SK-N-SH (cell line): ENCODE measurements around the gene APOO. TPM values are rescaled to one million over a fixed set of nuclear protein-coding genes. Genes with fewer than 3 reads are reported as not detected.

Experiments used
- CTCF ChIA-PET: fragments of 300-600, 350-600 bp; formaldehyde crosslinking; extraction: SDS; loops from one replicate; lab custom pipeline; 2021; lab: Yijun Ruan, JAX
- POLR2A ChIA-PET: fragments of 350-600 bp; sonication (Branson Sonifier 250); formaldehyde crosslinking; extraction: SDS; loops from one replicate; lab custom pipeline; 2020; ENCODE audit warnings: antibody characterized with exemption, inconsistent platforms; lab: Yijun Ruan, JAX
- DNase-seq: peaks from one replicate; pipeline ENCODE4 v3.0.0; 2012
- H2AFZ ChIP-seq: fragments of 200-600 bp; sonication (generic); 2 replicates; pipeline ENCODE4 v1.8.1; 2016; ENCODE audit warnings: antibody characterized with exemption, mild to moderate bottlenecking, low read depth
- H3F3A ChIP-seq: fragments of 200-600 bp; sonication (generic); replicated peaks from 2 replicates; pipeline ENCODE3; 2016; ENCODE audit warnings: antibody characterized with exemption, mild to moderate bottlenecking; ENCODE audit not compliant: insufficient read depth
- H3K27ac ChIP-seq, 2 experiments: fragments of 200-500 bp in 1 of 2; fragments of 200-600 bp in 1 of 2; sonication (Bioruptor generic) in 1 of 2; sonication (generic), shearing (Covaris generic) in 1 of 2; 2 replicates each; pipeline versions ENCODE4 v1.5.1 to v1.6.1; 2014 to 2016; ENCODE audit warnings: low read depth in 2 of 2, inconsistent platforms in 1 of 2, low read length in 1 of 2, mild to moderate bottlenecking in 1 of 2, mixed read lengths in 1 of 2
- H3K27me3 ChIP-seq: fragments of 200-600 bp; sonication (generic), shearing (Covaris generic); 2 replicates; pipeline ENCODE4 v1.6.1; 2016; ENCODE audit warnings: mixed run types; ENCODE audit not compliant: insufficient read depth
- H3K36me3 ChIP-seq, 2 experiments: fragments of 200-500 bp in 1 of 2; fragments of 200-600 bp in 1 of 2; sonication (Bioruptor generic) in 1 of 2; sonication (generic) in 1 of 2; replicated peaks in 1 of 2; 2 replicates each; pipeline versions ENCODE3 to v1.5.1; 2014 to 2016; ENCODE audit warnings: low read length in 1 of 2, mild to moderate bottlenecking in 1 of 2; ENCODE audit not compliant: insufficient read depth in 2 of 2, control insufficient read depth in 1 of 2
- H3K4me1 ChIP-seq, 2 experiments: fragments of 200-500 bp in 1 of 2; fragments of 200-600 bp in 1 of 2; sonication (Bioruptor generic) in 1 of 2; sonication (generic), shearing (Covaris generic) in 1 of 2; 2 replicates each; pipeline versions ENCODE4 v1.5.1 to v1.6.1; 2014 to 2016; ENCODE audit warnings: low read depth in 1 of 2, low read length in 1 of 2, mixed run types in 1 of 2; ENCODE audit not compliant: insufficient read depth in 2 of 2, control insufficient read depth in 1 of 2
- H3K4me2 ChIP-seq: fragments of 200-600 bp; sonication (generic), shearing (Covaris generic); 2 replicates; pipeline ENCODE4 v1.6.1; 2017; ENCODE audit warnings: mixed run types
- H3K4me3 ChIP-seq, 2 experiments: fragments of 200-500 bp in 1 of 2; fragments of 200-600 bp in 1 of 2; sonication (Bioruptor generic) in 1 of 2; sonication (generic), shearing (Covaris generic) in 1 of 2; 2 replicates each; pipeline versions ENCODE4 v1.5.1 to v1.8.1; 2014 to 2016; ENCODE audit warnings: low read depth in 2 of 2, inconsistent platforms in 1 of 2, low read length in 1 of 2, mild to moderate bottlenecking in 1 of 2, mixed read lengths in 1 of 2, moderate library complexity in 1 of 2
- H3K79me2 ChIP-seq: fragments of 200-600 bp; sonication (generic); 2 replicates; pipeline ENCODE4 v1.8.1; 2017; ENCODE audit warnings: mild to moderate bottlenecking; ENCODE audit not compliant: insufficient read depth
- H3K9ac ChIP-seq: fragments of 200-600 bp; sonication (generic); 2 replicates; pipeline ENCODE4 v1.6.1; 2017; ENCODE audit warnings: mixed run types
- H3K9me2 ChIP-seq: fragments of 200-600 bp; sonication (generic); 2 replicates; pipeline ENCODE4 v1.6.1; 2017; ENCODE audit warnings: mixed run types
- H3K9me3 ChIP-seq: fragments of 200-600 bp; sonication (generic); 2 replicates; pipeline ENCODE4 v1.6.1; 2017; ENCODE audit warnings: mixed run types, mild to moderate bottlenecking, moderate library complexity
- H4K20me1 ChIP-seq: fragments of 200-600 bp; sonication (generic); 2 replicates; pipeline ENCODE4 v1.6.1; 2017; ENCODE audit warnings: mild to moderate bottlenecking, mixed run types; ENCODE audit not compliant: insufficient read depth
- ELF1 ChIP-seq: IDR thresholded peaks from 2 replicates; pipeline ENCODE4 v1.4.0; 2012
- EZH2phosphoT487 ChIP-seq: fragments of 200-600 bp; sonication (generic); IDR thresholded peaks from 2 replicates; pipeline ENCODE4 v1.6.1; 2017; ENCODE audit warnings: low read depth, mixed run types, mild to moderate bottlenecking, antibody characterized with exemption, moderate library complexity, borderline replicate concordance
- FOSL2 ChIP-seq: IDR thresholded peaks from 2 replicates; pipeline ENCODE4 v1.4.0; 2012; ENCODE audit warnings: low read depth, mild to moderate bottlenecking, moderate library complexity, borderline replicate concordance
- FOXM1 ChIP-seq: IDR thresholded peaks from 2 replicates; pipeline ENCODE4 v1.4.0; 2012; ENCODE audit warnings: low read depth, mild to moderate bottlenecking
- GABPA ChIP-seq: IDR thresholded peaks from 2 replicates; pipeline ENCODE4 v1.4.0; 2012; ENCODE audit warnings: low read depth, mild to moderate bottlenecking
- GATA2 ChIP-seq: sonication (generic); formaldehyde crosslinking; IDR thresholded peaks from 2 replicates; pipeline ENCODE4 v1.5.0; 2020; ENCODE audit warnings: mild to moderate bottlenecking, missing genetic modification reagents
- MAX ChIP-seq: IDR thresholded peaks from 2 replicates; pipeline ENCODE4 v1.4.0; 2012; ENCODE audit warnings: low read depth
- MEF2A ChIP-seq: IDR thresholded peaks from 2 replicates; pipeline ENCODE4 v1.4.0; 2012; ENCODE audit warnings: low read depth, borderline replicate concordance
- MXI1 ChIP-seq: IDR thresholded peaks from 2 replicates; pipeline ENCODE4 v1.6.1; 2012; ENCODE audit warnings: mild to moderate bottlenecking, low read depth, low read length, improper control_type of control experiment
- NFIC ChIP-seq: IDR thresholded peaks from 2 replicates; pipeline ENCODE4 v1.4.0; 2012; ENCODE audit warnings: borderline replicate concordance
- NRF1 ChIP-seq: IDR thresholded peaks from 2 replicates; pipeline ENCODE4 v1.6.1; 2012; ENCODE audit warnings: low read depth, mild to moderate bottlenecking, low read length
- POLR2AphosphoS5 ChIP-seq: IDR thresholded peaks from 2 replicates; pipeline ENCODE4 v1.6.1; 2012; ENCODE audit warnings: low read depth, low read length
- RAD21 ChIP-seq: IDR thresholded peaks from 2 replicates; pipeline ENCODE4 v1.6.1; 2012; ENCODE audit warnings: mild to moderate bottlenecking, low read length
- RCOR1 ChIP-seq: fragments of 150-350 bp; IDR thresholded peaks from 2 replicates; pipeline ENCODE4 v1.6.1; 2017; ENCODE audit warnings: antibody characterized with exemption, low read length
- RFX5 ChIP-seq: IDR thresholded peaks from 2 replicates; pipeline ENCODE4 v1.6.1; 2012; ENCODE audit warnings: mild to moderate bottlenecking, improper control_type of control experiment, low read length
- SIN3A ChIP-seq: IDR thresholded peaks from 2 replicates; pipeline ENCODE4 v1.6.1; 2012; ENCODE audit warnings: low read depth, mild to moderate bottlenecking, low read length, moderate library complexity, borderline replicate concordance
- TCF12 ChIP-seq: IDR thresholded peaks from 2 replicates; pipeline ENCODE4 v1.4.0; 2012
- WGBS: methylation state at CpG from one replicate; pipeline ENCODE4 v1.1.6; 2017; ENCODE audit warnings: low lambda C conversion rate; 5-methylcytosine and 5-hydroxymethylcytosine counted together
- polyA plus RNA-seq, 3 experiments: library from polyadenylated mRNA; depleted of rRNA; stranded (reverse); fragments of >200 nt; gene quantifications; 2 replicates each; pipeline ENCODE4 v1.2.3, GENCODE V29; 2012
- TF ChIP-seq, protein P1 (sequence below): IDR thresholded peaks from 2 replicates; pipeline ENCODE4 v1.6.1; 2012; ENCODE audit warnings: mild to moderate bottlenecking, low read depth, low read length, moderate library complexity
- TF ChIP-seq, protein P2 (sequence below): fragments of 200-600 bp; sonication (generic); IDR thresholded peaks from 2 replicates; pipeline ENCODE4 v1.6.1; 2017; ENCODE audit warnings: antibody characterized with exemption, mild to moderate bottlenecking, moderate library complexity

APOO gene
- polyA plus RNA-seq, 1 of the 3 experiments (the other 2 are of a cell fraction) = 22.0 TPM

- Histone ChIP-seq H3K9ac (no peak overlapping the region), H4K20me1 (0 out of 2 replicates have a peak, but pooled peaks cover 5% of the 10 kb centered on the region), H3K27ac (no peak overlapping the region), H2AFZ (no peak overlapping the region), H3K79me2 (peaks cover 11% of the 10 kb centered on the region), H3K9me3 (no peaks in the 10 kb centered on the region), H3K4me3 (no peak overlapping the region)
- ChIA-PET POLR2A (no interaction called here), CTCF (interaction anchor here (1.0 kb wide), 1 partner anchor 113 kb away, joined by 6 read pairs; no protein-coding TSS in a partner anchor)
- DNase-seq = no peak
- TF ChIP-seq EZH2phosphoT487 (no peak), MXI1 (no peak), FOXM1 (no peak), GATA2 (no peak), RCOR1 (no peak), POLR2AphosphoS5 (no peak), MAX (no peak)
- TF ChIP-seq, all 33 proteins: peak for 0
- Histone ChIP-seq H3K36me3 (peaks cover 0 to 10% of the 10 kb centered on the region in 2 experiments), H3F3A (peaks cover 8% of the 10 kb centered on the region), H3K4me2 (no peak overlapping the region), H3K9me2 (no peaks in the 10 kb centered on the region), H3K4me1 (no peaks in the 10 kb centered on the region; a peak in 1 of 4 replicates), H3K27me3 (no peaks in the 10 kb centered on the region; the same call in 1 of the 2 replicates)
Measured at GRCh38 chrX:23788521-23788920, 119.2 kb downstream of the APOO start.

- ChIA-PET POLR2A (interaction anchor here (0.7 kb wide), 1 partner anchor 45 kb away, joined by 3 read pairs; no protein-coding TSS in a partner anchor), CTCF (interaction anchor here (0.9 kb wide), 1 partner anchor 114 kb away, joined by 3 read pairs; no protein-coding TSS in a partner anchor)
- 66% methylated on average over 2 of the region's 2 CpGs for WGBS
- Histone ChIP-seq H3K27ac (no peak overlapping the region; a peak in 1 of 4 replicates), H3K27me3 (no peaks in the 10 kb centered on the region; the same call in 1 of the 2 replicates), H3K4me2 (no peak overlapping the region), H3K9me2 (no peaks in the 10 kb centered on the region), H2AFZ (no peak overlapping the region), H3K4me1 (no peaks in the 10 kb centered on the region; a peak in 1 of 4 replicates), H3K9ac (no peak overlapping the region), H4K20me1 (0 out of 2 replicates have a peak, but pooled peaks cover 5% of the 10 kb centered on the region), H3K36me3 (peaks cover 0 to 10% of the 10 kb centered on the region in 2 experiments), H3K79me2 (peaks cover 11% of the 10 kb centered on the region), H3K9me3 (no peaks in the 10 kb centered on the region), H3F3A (peaks cover 8% of the 10 kb centered on the region), H3K4me3 (no peak overlapping the region)
- TF ChIP-seq RAD21 = no peak
- TF ChIP-seq MEF2A = no peak
- no peak for TF ChIP-seq ELF1
- no peak for TF ChIP-seq RFX5
- TF ChIP-seq SIN3A = no peak
- TF ChIP-seq TCF12 = no peak
- TF ChIP-seq NFIC = no peak
- no peak for TF ChIP-seq MAX
- no peak for TF ChIP-seq NRF1
- TF ChIP-seq, protein P1, sequence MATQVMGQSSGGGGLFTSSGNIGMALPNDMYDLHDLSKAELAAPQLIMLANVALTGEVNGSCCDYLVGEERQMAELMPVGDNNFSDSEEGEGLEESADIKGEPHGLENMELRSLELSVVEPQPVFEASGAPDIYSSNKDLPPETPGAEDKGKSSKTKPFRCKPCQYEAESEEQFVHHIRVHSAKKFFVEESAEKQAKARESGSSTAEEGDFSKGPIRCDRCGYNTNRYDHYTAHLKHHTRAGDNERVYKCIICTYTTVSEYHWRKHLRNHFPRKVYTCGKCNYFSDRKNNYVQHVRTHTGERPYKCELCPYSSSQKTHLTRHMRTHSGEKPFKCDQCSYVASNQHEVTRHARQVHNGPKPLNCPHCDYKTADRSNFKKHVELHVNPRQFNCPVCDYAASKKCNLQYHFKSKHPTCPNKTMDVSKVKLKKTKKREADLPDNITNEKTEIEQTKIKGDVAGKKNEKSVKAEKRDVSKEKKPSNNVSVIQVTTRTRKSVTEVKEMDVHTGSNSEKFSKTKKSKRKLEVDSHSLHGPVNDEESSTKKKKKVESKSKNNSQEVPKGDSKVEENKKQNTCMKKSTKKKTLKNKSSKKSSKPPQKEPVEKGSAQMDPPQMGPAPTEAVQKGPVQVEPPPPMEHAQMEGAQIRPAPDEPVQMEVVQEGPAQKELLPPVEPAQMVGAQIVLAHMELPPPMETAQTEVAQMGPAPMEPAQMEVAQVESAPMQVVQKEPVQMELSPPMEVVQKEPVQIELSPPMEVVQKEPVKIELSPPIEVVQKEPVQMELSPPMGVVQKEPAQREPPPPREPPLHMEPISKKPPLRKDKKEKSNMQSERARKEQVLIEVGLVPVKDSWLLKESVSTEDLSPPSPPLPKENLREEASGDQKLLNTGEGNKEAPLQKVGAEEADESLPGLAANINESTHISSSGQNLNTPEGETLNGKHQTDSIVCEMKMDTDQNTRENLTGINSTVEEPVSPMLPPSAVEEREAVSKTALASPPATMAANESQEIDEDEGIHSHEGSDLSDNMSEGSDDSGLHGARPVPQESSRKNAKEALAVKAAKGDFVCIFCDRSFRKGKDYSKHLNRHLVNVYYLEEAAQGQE = no peak
- TF ChIP-seq GATA2 = no peak
- TF ChIP-seq GABPA = no peak
- TF ChIP-seq, protein P2, sequence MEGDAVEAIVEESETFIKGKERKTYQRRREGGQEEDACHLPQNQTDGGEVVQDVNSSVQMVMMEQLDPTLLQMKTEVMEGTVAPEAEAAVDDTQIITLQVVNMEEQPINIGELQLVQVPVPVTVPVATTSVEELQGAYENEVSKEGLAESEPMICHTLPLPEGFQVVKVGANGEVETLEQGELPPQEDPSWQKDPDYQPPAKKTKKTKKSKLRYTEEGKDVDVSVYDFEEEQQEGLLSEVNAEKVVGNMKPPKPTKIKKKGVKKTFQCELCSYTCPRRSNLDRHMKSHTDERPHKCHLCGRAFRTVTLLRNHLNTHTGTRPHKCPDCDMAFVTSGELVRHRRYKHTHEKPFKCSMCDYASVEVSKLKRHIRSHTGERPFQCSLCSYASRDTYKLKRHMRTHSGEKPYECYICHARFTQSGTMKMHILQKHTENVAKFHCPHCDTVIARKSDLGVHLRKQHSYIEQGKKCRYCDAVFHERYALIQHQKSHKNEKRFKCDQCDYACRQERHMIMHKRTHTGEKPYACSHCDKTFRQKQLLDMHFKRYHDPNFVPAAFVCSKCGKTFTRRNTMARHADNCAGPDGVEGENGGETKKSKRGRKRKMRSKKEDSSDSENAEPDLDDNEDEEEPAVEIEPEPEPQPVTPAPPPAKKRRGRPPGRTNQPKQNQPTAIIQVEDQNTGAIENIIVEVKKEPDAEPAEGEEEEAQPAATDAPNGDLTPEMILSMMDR = no peak
- no peak for TF ChIP-seq RCOR1
- no peak for TF ChIP-seq POLR2AphosphoS5
- no peak for TF ChIP-seq FOSL2
- DNase-seq = no peak
Measured at GRCh38 chrX:23787745-23788118, 120.0 kb downstream of the APOO start.
